Peyer's patch (tissue), 4 donors: ENCODE measurements around the gene OXT. TPM values are rescaled to one million over a fixed set of nuclear protein-coding genes. Genes with fewer than 3 reads are reported as not detected.

Experiments
- DNase-seq, 3 donors: peaks; one replicate each; pipeline ENCODE4 v3.0.0-alpha.2; 2017 to 2019
- H3K27ac ChIP-seq, 4 donors: fragments of 200-600 bp; sonication (generic); one replicate each; pipeline ENCODE4 v1.5.1; 2016 to 2019
- H3K27me3 ChIP-seq, 2 donors: fragments of 200-600 bp; sonication (generic); one replicate each; pipeline ENCODE4 v1.5.1; 2019
- H3K36me3 ChIP-seq, 3 donors: fragments of 200-600 bp; sonication (generic); one replicate each; pipeline ENCODE4 v1.5.1; 2016 to 2019
- H3K4me1 ChIP-seq, 4 donors: fragments of 200-600 bp; sonication (generic); one replicate each; pipeline ENCODE4 v1.5.1; 2016 to 2019
- H3K4me3 ChIP-seq, 4 donors: fragments of 200-600 bp; sonication (generic); 1 replicate in 3 of 4; 2 replicates in 1 of 4; pipeline ENCODE4 v1.5.1; 2016 to 2019; ENCODE audit warnings: mild to moderate bottlenecking in 1 of 4
- H3K9me3 ChIP-seq, 4 donors: fragments of 200-600 bp; sonication (generic); one replicate each; pipeline ENCODE4 v1.5.1; 2016 to 2019; ENCODE audit warnings: mild to moderate bottlenecking in 1 of 4
- CTCF ChIP-seq, 6 experiments: fragments of 450-650 bp in 4 of 6; fragments of 200-600 bp in 2 of 6; sonication (generic) in 1 of 6; IDR thresholded peaks; one replicate each; pipeline ENCODE4 v1.5.1; 2017 to 2019; ENCODE audit warnings: antibody characterized with exemption in 6 of 6, mild to moderate bottlenecking in 3 of 6, moderate library complexity in 1 of 6
- POLR2A ChIP-seq, 2 donors: fragments of 450-650 bp; IDR thresholded peaks; one replicate each; pipeline ENCODE4 v1.5.1; 2017; ENCODE audit warnings: antibody characterized with exemption in 2 of 2, mild to moderate bottlenecking in 2 of 2, moderate library complexity in 2 of 2
- total RNA-seq, 4 donors: library from RNA; depleted of rRNA; stranded (reverse); fragments of >200 nt; gene quantifications; one replicate each; pipeline ENCODE4 v1.1.0, GENCODE V29; 2016

Gene OXT
- total RNA-seq, 4 donors from 2014 or later = 9.3 TPM; not detected in 3

- peaks cover 0 to 64% (median 0%) of the 10 kb centered on the region in 3 donors for H3K36me3 ChIP-seq
- H3K4me1 ChIP-seq = no peaks in the 10 kb centered on the region
- H3K27me3 ChIP-seq = no peaks in the 10 kb centered on the region
- TF ChIP-seq POLR2A (IDR thresholded peaks at IDR 0.05) = no peak
- TF ChIP-seq CTCF (IDR thresholded peaks at IDR 0.05) = no peak
- no peak overlapping the region for H3K4me3 ChIP-seq
- no peaks in the 10 kb centered on the region for H3K9me3 ChIP-seq
- DNase-seq = no peak
- H3K27ac ChIP-seq = no peak overlapping the region
Observed at GRCh38 chr20:3032624-3033023, 38.8 kb upstream of the OXT start.

- TF ChIP-seq CTCF (IDR thresholded peaks at IDR 0.05) = no peak
- no peak for TF ChIP-seq POLR2A (IDR thresholded peaks at IDR 0.05)
- H3K4me3 ChIP-seq = no peak overlapping the region
- H3K27ac ChIP-seq = no peak overlapping the region
- H3K9me3 ChIP-seq = no peaks in the 10 kb centered on the region
- DNase-seq = no peak
- peaks cover 0 to 4% (median 0%) of the 10 kb centered on the region in 4 donors for H3K4me1 ChIP-seq
- H3K36me3 ChIP-seq = peaks cover 0 to 68% (median 0%) of the 10 kb centered on the region in 3 donors
- no peaks in the 10 kb centered on the region for H3K27me3 ChIP-seq
Observed at GRCh38 chr20:3037654-3038053, 33.8 kb upstream of the OXT start.

- no peak overlapping the region for H3K4me3 ChIP-seq
- TF ChIP-seq CTCF (IDR thresholded peaks at IDR 0.05) = no peak
- no peak for TF ChIP-seq POLR2A (IDR thresholded peaks at IDR 0.05)
- H3K27me3 ChIP-seq = no peaks in the 10 kb centered on the region
- no peaks in the 10 kb centered on the region for H3K9me3 ChIP-seq
- peaks cover 0 to 61% (median 0%) of the 10 kb centered on the region in 3 donors for H3K36me3 ChIP-seq
- no peak for DNase-seq
- no peak overlapping the region for H3K27ac ChIP-seq
- H3K4me1 ChIP-seq = peaks cover 0 to 4% (median 0%) of the 10 kb centered on the region in 4 donors
Observed at GRCh38 chr20:3038454-3038853, 33.0 kb upstream of the OXT start.

- Histone ChIP-seq H3K36me3 (peaks cover 0 to 61% (median 0%) of the 10 kb centered on the region in 3 donors), H3K27me3 (no peaks in the 10 kb centered on the region), H3K9me3 (no peaks in the 10 kb centered on the region), H3K4me3 (no peak overlapping the region), H3K27ac (no peak overlapping the region), H3K4me1 (peaks cover 0 to 4% (median 0%) of the 10 kb centered on the region in 4 donors)
- TF ChIP-seq CTCF (IDR thresholded peaks at IDR 0.05) = no peak
- no peak for TF ChIP-seq POLR2A (IDR thresholded peaks at IDR 0.05)
- DNase-seq = no peak
Observed at GRCh38 chr20:3039426-3039825, 32.0 kb upstream of the OXT start.

- Histone ChIP-seq H3K4me1 (peaks cover 0 to 4% (median 0%) of the 10 kb centered on the region in 4 donors), H3K9me3 (no peaks in the 10 kb centered on the region), H3K4me3 (no peak overlapping the region), H3K36me3 (peaks cover 0 to 58% (median 0%) of the 10 kb centered on the region in 3 donors), H3K27ac (no peak overlapping the region), H3K27me3 (no peaks in the 10 kb centered on the region)
- no peak for TF ChIP-seq POLR2A (IDR thresholded peaks at IDR 0.05)
- no peak for TF ChIP-seq CTCF (IDR thresholded peaks at IDR 0.05)
- no peak for DNase-seq
Observed at GRCh38 chr20:3040086-3040485, 31.3 kb upstream of the OXT start.
